IMR-90 (cell line): Measurements from ENCODE around the gene FOSB.

Experiments
- BHLHE40 ChIP-seq: fragments of 150-350 bp; IDR thresholded peaks from 2 replicates; pipeline ENCODE4 v1.6.1; 2016; ENCODE audit warnings: mild to moderate bottlenecking, low read depth, low read length
- CEBPB ChIP-seq: IDR thresholded peaks from 2 replicates; pipeline ENCODE4 v1.6.1; 2012; ENCODE audit warnings: low read depth, low read length, improper control_type of control experiment
- CTCF ChIP-seq: conservative IDR thresholded peaks from 2 replicates; pipeline ENCODE4 v1.5.1; 2012; ENCODE audit warnings: mild to moderate bottlenecking, low read depth, low read length, improper control_type of control experiment
- ELK1 ChIP-seq: fragments of 150-350 bp; IDR thresholded peaks from 2 replicates; pipeline ENCODE4 v1.6.1; 2016; ENCODE audit warnings: low read depth, mild to moderate bottlenecking, low read length, moderate library complexity, borderline replicate concordance
- FOS ChIP-seq: fragments of 150-350 bp; IDR thresholded peaks from 2 replicates; pipeline ENCODE4 v1.6.1; 2016; ENCODE audit warnings: low read depth, low read length
- MAFK ChIP-seq: IDR thresholded peaks from 2 replicates; pipeline ENCODE4 v1.6.1; 2012; ENCODE audit warnings: low read depth, low read length, improper control_type of control experiment
- MXI1 ChIP-seq: IDR thresholded peaks from 2 replicates; pipeline ENCODE4 v1.6.1; 2012; ENCODE audit warnings: low read depth, mild to moderate bottlenecking, low read length, moderate library complexity, borderline replicate concordance
- POLR2A ChIP-seq: IDR thresholded peaks from 2 replicates; pipeline ENCODE4 v1.6.1; 2012; ENCODE audit warnings: mild to moderate bottlenecking, low read depth, low read length
- RAD21 ChIP-seq: IDR thresholded peaks from 2 replicates; pipeline ENCODE4 v1.6.1; 2012; ENCODE audit warnings: low read length, improper control_type of control experiment
- RCOR1 ChIP-seq: IDR thresholded peaks from 2 replicates; pipeline ENCODE4 v1.6.1; 2012; ENCODE audit warnings: mild to moderate bottlenecking, low read length, improper control_type of control experiment; ENCODE audit not compliant: insufficient replicate concordance
- RFX5 ChIP-seq: IDR thresholded peaks from 2 replicates; pipeline ENCODE4 v1.8.0; 2012; ENCODE audit warnings: low read depth, mild to moderate bottlenecking, low read length, moderate library complexity
- USF2 ChIP-seq: fragments of 150-350 bp; IDR thresholded peaks from 2 replicates; pipeline ENCODE4 v1.6.1; 2017; ENCODE audit warnings: mild to moderate bottlenecking, antibody characterized with exemption, low read length, low read depth

- TF ChIP-seq POLR2A (no peak), RFX5 (no peak), CTCF (no peak), CEBPB (no peak), BHLHE40 (no peak), RAD21 (no peak), RCOR1 (no peak), USF2 (no peak), MAFK (no peak), FOS (no peak), ELK1 (no peak), MXI1 (no peak)
Measured at GRCh38 chr19:45421947-45422498, 45.8 kb upstream of the FOSB start.
